Upper lobe of left lung (tissue), 6 donors: ENCODE data around the gene SLC18A3. TPM values are rescaled to one million over a fixed set of nuclear protein-coding genes. Genes with fewer than 3 reads are reported as not detected.

ENCODE experiments used
- ATAC-seq, 2 donors: fragments of 200-7000 bp; cut with Tn5 transposase; one replicate each; pipeline ENCODE4 v1.9.1; 2022; ENCODE audit warnings: mild to moderate bottlenecking in 2 of 2, moderate library complexity in 2 of 2; ENCODE audit not compliant: low FRiP score in 2 of 2
- DNase-seq, 2 donors: peaks; one replicate each; pipeline ENCODE4 v3.0.0-alpha.2; 2019 to 2020
- H3K27ac ChIP-seq, 4 donors: fragments of 200-600 bp; sonication (generic); one replicate each; pipeline ENCODE4 v1.5.1; 2016 to 2019
- H3K27me3 ChIP-seq, 4 donors: fragments of 200-600 bp; sonication (generic); one replicate each; pipeline ENCODE4 v1.5.1; 2017 to 2019
- H3K36me3 ChIP-seq, 4 donors: fragments of 200-600 bp; sonication (generic); one replicate each; pipeline ENCODE4 v1.5.1; 2016 to 2019
- H3K4me1 ChIP-seq, 4 donors: fragments of 200-600 bp; sonication (generic); one replicate each; pipeline ENCODE4 v1.5.1; 2018 to 2019
- H3K4me3 ChIP-seq, 4 donors: fragments of 200-600 bp; sonication (generic); one replicate each; pipeline ENCODE4 v1.5.1; 2017 to 2019; ENCODE audit warnings: mild to moderate bottlenecking in 2 of 4, moderate library complexity in 1 of 4
- H3K9me3 ChIP-seq, 4 donors: fragments of 200-600 bp; sonication (generic); one replicate each; pipeline ENCODE4 v1.5.1; 2018 to 2019
- EP300 ChIP-seq, 4 donors: sonication (generic); formaldehyde crosslinking; IDR thresholded peaks; one replicate each; pipeline ENCODE4 v1.5.1; 2017; ENCODE audit warnings: antibody characterized with exemption in 4 of 4, control low read depth in 2 of 4
- POLR2A ChIP-seq, 4 donors: fragments of 450-650 bp; IDR thresholded peaks; one replicate each; pipeline ENCODE4 v1.5.1; 2016 to 2017; ENCODE audit warnings: antibody characterized with exemption in 4 of 4, mild to moderate bottlenecking in 2 of 4
- POLR2AphosphoS5 ChIP-seq, 2 donors: sonication (generic); formaldehyde crosslinking; IDR thresholded peaks; one replicate each; pipeline ENCODE4 v1.5.1; 2017; ENCODE audit warnings: antibody characterized with exemption in 2 of 2
- WGBS, 2 donors: methylation state at CpG; one replicate each; pipeline ENCODE4 v1.1.5; 2017 to 2018; 5-methylcytosine and 5-hydroxymethylcytosine counted together
- total RNA-seq, 6 donors: library from RNA; depleted of rRNA in 4 of 6; stranded (reverse); fragments of >200 nt in 4 of 6; gene quantifications; one replicate each; pipeline versions ENCODE4 v1.1.0 to v1.2.1, GENCODE V29; 2016 to 2021
- TF ChIP-seq, protein P1 (sequence below), 6 experiments: fragments of 450-650 bp in 4 of 6; fragments of 200-600 bp in 2 of 6; sonication (generic) in 2 of 6; IDR thresholded peaks; one replicate each; pipeline ENCODE4 v1.5.1; 2016 to 2019; ENCODE audit warnings: antibody characterized with exemption in 6 of 6
- donor health status: DM: no; HTN: no; CAD: no; lungs with moderate emphysema.
- donor health status: DM: no; HTN: yes; CAD: no; lungs with severe emphysema.

The SLC18A3 gene
- total RNA-seq, 6 donors from 2014 or later, result not detected

DNA sequence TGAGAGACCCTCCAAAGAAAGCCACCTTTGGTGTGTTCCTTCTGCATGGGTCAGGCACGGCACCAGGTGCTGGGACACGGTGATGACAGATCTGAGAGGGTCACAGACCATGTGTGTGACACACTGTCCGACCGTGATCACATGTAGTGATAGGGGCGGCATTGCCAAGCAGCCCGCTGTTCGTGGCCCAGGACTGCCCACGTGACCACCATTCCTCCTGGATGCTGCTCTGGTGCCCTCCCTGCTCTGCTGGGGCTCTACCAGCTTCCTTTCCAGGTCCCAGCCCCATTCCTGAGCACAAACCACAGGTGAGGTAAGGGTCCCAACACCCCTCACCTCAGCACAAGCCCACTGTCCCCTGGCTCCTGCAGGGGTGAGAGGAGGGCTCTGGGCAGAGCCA is 10.1 kb upstream of the SLC18A3 start:
- TF ChIP-seq, protein P1, sequence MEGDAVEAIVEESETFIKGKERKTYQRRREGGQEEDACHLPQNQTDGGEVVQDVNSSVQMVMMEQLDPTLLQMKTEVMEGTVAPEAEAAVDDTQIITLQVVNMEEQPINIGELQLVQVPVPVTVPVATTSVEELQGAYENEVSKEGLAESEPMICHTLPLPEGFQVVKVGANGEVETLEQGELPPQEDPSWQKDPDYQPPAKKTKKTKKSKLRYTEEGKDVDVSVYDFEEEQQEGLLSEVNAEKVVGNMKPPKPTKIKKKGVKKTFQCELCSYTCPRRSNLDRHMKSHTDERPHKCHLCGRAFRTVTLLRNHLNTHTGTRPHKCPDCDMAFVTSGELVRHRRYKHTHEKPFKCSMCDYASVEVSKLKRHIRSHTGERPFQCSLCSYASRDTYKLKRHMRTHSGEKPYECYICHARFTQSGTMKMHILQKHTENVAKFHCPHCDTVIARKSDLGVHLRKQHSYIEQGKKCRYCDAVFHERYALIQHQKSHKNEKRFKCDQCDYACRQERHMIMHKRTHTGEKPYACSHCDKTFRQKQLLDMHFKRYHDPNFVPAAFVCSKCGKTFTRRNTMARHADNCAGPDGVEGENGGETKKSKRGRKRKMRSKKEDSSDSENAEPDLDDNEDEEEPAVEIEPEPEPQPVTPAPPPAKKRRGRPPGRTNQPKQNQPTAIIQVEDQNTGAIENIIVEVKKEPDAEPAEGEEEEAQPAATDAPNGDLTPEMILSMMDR (IDR thresholded peaks at IDR 0.05), result no peak
- TF ChIP-seq POLR2A (IDR thresholded peaks at IDR 0.05) (no peak), POLR2AphosphoS5 (IDR thresholded peaks at IDR 0.05) (no peak), EP300 (IDR thresholded peaks at IDR 0.05) (no peak)
- H3K9me3 ChIP-seq, result no peaks in the 10 kb centered on the region
- no peak for ATAC-seq
- H3K27me3 ChIP-seq, result no peaks in the 10 kb centered on the region
- H3K27ac ChIP-seq, result no peak overlapping the region
- no peak for DNase-seq
- no peak overlapping the region for H3K4me3 ChIP-seq
- no peaks in the 10 kb centered on the region for H3K36me3 ChIP-seq
- 81 to 88% methylated on average over 8 of the region's 8 CpGs for WGBS, 2 donors
- no peaks in the 10 kb centered on the region for H3K4me1 ChIP-seq

DNA sequence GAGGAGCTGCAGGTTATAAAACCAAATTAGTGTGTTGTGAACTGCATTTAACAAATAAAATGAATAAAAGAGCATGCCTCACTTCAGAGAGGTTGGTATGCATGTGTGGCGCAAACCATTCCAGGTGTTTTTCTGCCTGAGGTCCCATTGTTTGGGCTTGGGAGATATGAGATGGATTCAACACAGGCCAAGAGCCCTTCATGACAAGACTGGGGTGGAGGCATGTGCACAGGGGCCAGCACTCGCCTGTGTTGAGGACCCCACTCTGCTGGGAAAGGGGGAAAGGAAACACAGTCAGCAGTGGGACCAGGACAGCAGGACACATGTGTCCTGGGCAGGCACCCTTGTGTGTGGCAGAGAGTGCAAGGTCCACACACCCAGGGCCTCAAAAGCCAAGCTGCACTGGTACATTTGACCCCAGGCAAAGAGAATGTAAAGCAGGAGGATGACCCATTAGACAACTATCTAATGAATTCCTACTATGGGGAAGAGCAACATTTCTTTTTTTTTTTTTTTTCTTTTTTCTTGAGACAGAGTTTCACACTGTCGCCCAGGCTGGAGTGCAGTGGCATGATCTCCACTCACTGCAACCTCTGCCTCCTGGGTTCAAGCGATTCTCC is 9.2 kb upstream of the SLC18A3 start:
- ATAC-seq (no peak), DNase-seq (no peak)
- Histone ChIP-seq H3K9me3 (no peaks in the 10 kb centered on the region), H3K27me3 (no peaks in the 10 kb centered on the region), H3K4me3 (no peak overlapping the region), H3K27ac (no peak overlapping the region), H3K36me3 (no peaks in the 10 kb centered on the region), H3K4me1 (no peaks in the 10 kb centered on the region)
- WGBS, 2 donors, result 80 to 85% methylated on average over 4 of the region's 4 CpGs
- TF ChIP-seq, protein P1 (IDR thresholded peaks at IDR 0.05), result no peak
- TF ChIP-seq POLR2AphosphoS5 (IDR thresholded peaks at IDR 0.05) (no peak), POLR2A (IDR thresholded peaks at IDR 0.05) (no peak), EP300 (IDR thresholded peaks at IDR 0.05) (no peak)

DNA sequence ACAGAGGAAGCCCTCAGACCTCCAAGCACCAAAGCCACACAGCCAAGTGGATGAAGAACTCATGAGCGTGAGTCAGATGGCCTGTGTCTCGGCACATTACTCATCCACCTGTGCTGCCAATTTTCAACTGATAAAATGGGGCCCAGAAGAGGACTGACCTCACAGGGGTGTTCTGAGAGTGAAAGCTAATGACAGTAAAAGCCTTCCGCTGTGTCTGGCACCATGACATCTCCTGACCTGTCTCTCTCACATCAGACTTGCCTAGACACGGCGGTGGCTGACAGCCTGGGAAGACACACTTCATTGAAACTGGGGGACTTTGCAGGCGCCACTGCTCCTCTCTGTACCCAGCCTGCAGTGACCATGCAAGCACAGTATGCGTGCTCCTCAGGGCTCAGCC is 8.3 kb upstream of the SLC18A3 start:
- H3K9me3 ChIP-seq, result no peaks in the 10 kb centered on the region
- TF ChIP-seq, protein P1 (IDR thresholded peaks at IDR 0.05), result no peak
- no peak for TF ChIP-seq POLR2A (IDR thresholded peaks at IDR 0.05)
- no peak for TF ChIP-seq EP300 (IDR thresholded peaks at IDR 0.05)
- no peak for TF ChIP-seq POLR2AphosphoS5 (IDR thresholded peaks at IDR 0.05)
- peaks cover 0 to 2% (median 0%) of the 10 kb centered on the region in 4 donors for H3K4me1 ChIP-seq
- H3K36me3 ChIP-seq, result no peaks in the 10 kb centered on the region
- H3K27me3 ChIP-seq, result no peaks in the 10 kb centered on the region
- H3K4me3 ChIP-seq, result no peak overlapping the region
- no peak for ATAC-seq
- peak in 1 of 2 donors; percentile 8 for DNase-seq
- no peak overlapping the region for H3K27ac ChIP-seq
- 79 to 86% methylated on average over 6 to 7 of the region's 7 CpGs for WGBS, 2 donors

DNA sequence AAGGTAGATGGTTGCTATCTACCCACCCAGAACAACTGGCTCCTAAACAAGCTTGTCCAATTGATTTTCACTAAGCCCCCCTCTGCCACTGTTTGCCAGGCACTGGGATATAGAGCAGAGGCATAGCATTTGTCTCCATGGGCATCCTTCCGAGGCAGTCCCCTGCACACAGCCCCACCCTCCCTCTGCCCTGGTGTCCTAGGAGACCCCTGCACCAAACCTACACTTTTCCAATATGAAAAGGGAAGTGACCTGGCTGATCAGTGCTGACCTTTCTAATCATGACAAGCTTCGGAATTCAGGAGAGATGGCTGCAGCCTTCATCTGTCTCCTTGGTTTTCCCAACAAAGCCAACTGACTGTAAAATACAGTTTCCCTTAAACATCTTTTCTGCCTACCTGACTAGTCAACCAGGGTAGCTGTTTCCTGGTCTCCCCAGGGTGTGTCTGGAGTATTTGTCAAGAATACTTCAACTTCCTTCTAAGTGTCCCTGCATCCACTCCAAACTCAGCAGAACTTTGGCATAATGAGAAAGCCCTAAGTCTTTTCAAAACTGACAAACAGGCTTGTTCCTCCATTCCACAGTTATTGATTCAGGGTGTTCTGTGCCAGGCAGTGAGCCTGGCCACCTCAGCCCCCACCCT is 7.6 kb upstream of the SLC18A3 start:
- H3K27ac ChIP-seq, result no peak overlapping the region
- no peaks in the 10 kb centered on the region for H3K9me3 ChIP-seq
- H3K4me3 ChIP-seq, result no peak overlapping the region
- no peak for ATAC-seq
- no peak for TF ChIP-seq EP300 (IDR thresholded peaks at IDR 0.05)
- no peak for TF ChIP-seq POLR2AphosphoS5 (IDR thresholded peaks at IDR 0.05)
- TF ChIP-seq, protein P1 (IDR thresholded peaks at IDR 0.05), result no peak
- no peak for TF ChIP-seq POLR2A (IDR thresholded peaks at IDR 0.05)
- H3K36me3 ChIP-seq, result no peaks in the 10 kb centered on the region
- H3K27me3 ChIP-seq, result peaks cover 0 to 3% (median 0%) of the 10 kb centered on the region in 4 donors
- peak in 1 of 2 donors; percentile 17 for DNase-seq
- peaks cover 0 to 6% (median 0%) of the 10 kb centered on the region in 4 donors for H3K4me1 ChIP-seq
- 65 to 69% methylated on average over 2 of the region's 2 CpGs for WGBS, 2 donors
